ENCODE measurements around the gene SNX32.

Gene SNX32

DNA sequence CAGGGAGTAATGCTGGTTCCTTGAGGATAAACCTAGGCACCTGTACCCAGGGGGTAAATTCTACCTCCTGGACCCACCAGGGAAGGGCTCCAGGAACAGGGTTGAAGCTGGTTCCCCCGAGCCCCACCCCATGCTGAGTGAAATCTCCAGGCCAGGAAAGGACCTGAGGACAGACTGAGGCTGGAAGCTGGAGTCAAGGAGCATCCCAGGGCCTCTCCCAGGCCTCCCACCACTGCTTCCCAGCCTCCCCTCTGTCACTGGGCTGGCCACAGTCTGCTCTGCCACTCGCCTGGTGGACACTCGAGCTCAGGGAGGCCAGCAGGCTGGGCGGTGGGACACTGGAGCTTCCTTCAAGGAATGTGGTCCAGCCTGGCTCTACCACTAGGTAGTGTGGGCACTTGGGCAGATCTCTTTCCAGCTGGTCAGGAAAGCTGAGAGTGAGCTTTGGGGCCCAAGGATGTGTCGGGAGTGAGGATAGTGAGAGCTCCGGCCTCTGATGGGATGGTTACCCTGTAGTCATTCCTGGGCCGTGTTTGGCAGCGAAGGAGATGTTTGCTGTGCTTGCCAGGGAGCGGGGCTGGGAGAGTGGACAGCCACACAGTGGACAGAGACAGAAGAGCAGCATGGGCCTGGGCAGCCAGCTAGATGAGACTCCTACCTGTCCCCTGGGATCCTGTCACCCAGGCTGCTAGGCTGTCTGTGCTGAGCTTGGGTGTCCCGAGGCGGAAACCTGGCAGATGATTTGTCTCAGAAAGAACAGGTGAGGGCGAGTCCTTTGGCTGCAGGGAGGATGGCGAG is 43.5 kb upstream of the SNX32 start:
- peaks cover 54% of the 10 kb centered on the region for H3K27me3 ChIP-seq (ENCODE audit: control insufficient read depth, insufficient read depth, low read length, poor library complexity, severe bottlenecking)
- no peak overlapping the region for H3K4me3 ChIP-seq (ENCODE audit: insufficient read depth, low read depth, low read length)
- no peaks in the 10 kb centered on the region for H3K9me3 ChIP-seq (ENCODE audit: control insufficient read depth, low read length)
- H3K36me3 ChIP-seq (ENCODE audit: control insufficient read depth, insufficient read depth, low read length) = no peaks in the 10 kb centered on the region
- H3K27ac ChIP-seq (ENCODE audit: insufficient read depth, low read depth, low read length, poor library complexity, severe bottlenecking) = no peak overlapping the region
- H3K4me1 ChIP-seq (ENCODE audit: control insufficient read depth, insufficient read depth, low read length) = peaks cover 4% of the 10 kb centered on the region
- WGBS, 2 experiments = 77 to 78% methylated on average over 13 of the region's 13 CpGs

DNA sequence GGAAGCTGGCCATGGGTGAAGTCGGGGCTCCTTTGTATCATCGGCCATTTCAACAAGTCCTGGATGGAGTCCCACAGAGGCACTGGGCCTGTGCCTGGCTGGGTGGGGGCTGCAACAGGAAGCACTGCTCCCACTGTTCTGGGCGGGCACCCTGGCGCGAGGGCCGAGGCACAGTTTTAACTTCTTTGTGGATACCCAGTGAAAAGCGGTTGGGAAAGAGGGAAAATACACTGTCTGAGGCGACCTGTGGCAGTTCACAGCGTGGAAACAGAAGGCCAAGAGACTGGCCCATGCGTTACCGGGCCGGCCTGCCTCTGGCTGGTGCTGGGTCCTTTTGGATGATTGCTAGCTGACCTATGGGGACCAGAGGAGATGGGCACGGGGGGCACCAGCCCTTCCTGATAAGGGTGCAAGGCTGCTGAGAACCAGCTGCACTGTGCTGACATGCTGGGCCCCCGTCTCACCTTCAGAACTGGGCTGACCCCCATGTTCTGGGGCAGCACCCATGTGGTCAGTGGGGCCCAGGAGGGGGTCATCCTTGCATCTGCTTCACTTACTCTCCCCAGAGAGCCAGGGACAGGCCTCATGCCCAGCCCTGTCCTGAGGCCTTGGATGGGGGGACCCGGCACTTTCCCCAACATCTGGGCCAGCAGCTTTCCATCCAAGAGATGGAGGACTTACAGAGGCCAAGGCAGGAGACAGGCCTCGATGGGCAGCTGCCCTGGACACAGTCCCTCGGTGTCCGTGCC is 42.7 kb upstream of the SNX32 start:
- Histone ChIP-seq H3K36me3 (ENCODE audit: control insufficient read depth, insufficient read depth, low read length) (no peaks in the 10 kb centered on the region), H3K4me1 (ENCODE audit: control insufficient read depth, insufficient read depth, low read length) (peaks cover 4% of the 10 kb centered on the region), H3K27ac (ENCODE audit: insufficient read depth, low read depth, low read length, poor library complexity, severe bottlenecking) (no peak overlapping the region), H3K9me3 (ENCODE audit: control insufficient read depth, low read length) (no peaks in the 10 kb centered on the region), H3K27me3 (ENCODE audit: control insufficient read depth, insufficient read depth, low read length, poor library complexity, severe bottlenecking) (peaks cover 46% of the 10 kb centered on the region), H3K4me3 (ENCODE audit: insufficient read depth, low read depth, low read length) (no peak overlapping the region)
- WGBS, 2 experiments = 93 to 95% methylated on average over 18 of the region's 18 CpGs

DNA sequence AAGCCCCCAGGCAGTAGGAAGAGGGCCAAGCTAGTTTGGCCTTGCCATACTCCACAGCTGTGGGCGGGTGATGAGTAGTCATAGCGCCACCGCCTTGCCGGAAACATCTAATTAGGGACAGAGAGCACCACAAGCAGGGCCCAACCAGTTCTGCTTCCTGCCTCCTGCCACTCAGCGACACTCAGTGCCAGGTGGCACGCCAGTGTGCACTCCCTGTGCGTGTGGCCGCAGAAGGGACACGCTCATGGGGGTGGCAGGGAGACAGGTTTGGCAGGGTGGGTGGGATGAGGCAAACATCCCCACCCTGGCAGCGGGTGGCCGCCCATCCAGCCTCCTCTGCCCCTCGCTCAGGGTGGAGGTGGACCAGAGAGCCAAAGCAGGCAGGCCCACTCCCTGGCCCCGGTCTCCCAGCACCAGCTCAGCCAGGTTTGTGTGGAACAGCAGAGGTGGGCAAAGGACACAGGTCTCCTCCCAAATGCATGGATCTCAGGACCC is 42.0 kb upstream of the SNX32 start:
- H3K4me3 ChIP-seq (ENCODE audit: insufficient read depth, low read depth, low read length) = no peak overlapping the region
- peaks cover 4% of the 10 kb centered on the region for H3K4me1 ChIP-seq (ENCODE audit: control insufficient read depth, insufficient read depth, low read length)
- WGBS, 2 experiments = 94 to 95% methylated on average over 13 of the region's 13 CpGs
- H3K36me3 ChIP-seq (ENCODE audit: control insufficient read depth, insufficient read depth, low read length) = no peaks in the 10 kb centered on the region
- peaks cover 39% of the 10 kb centered on the region for H3K27me3 ChIP-seq (ENCODE audit: control insufficient read depth, insufficient read depth, low read length, poor library complexity, severe bottlenecking)
- no peak overlapping the region for H3K27ac ChIP-seq (ENCODE audit: insufficient read depth, low read depth, low read length, poor library complexity, severe bottlenecking)
- no peaks in the 10 kb centered on the region for H3K9me3 ChIP-seq (ENCODE audit: control insufficient read depth, low read length)

DNA sequence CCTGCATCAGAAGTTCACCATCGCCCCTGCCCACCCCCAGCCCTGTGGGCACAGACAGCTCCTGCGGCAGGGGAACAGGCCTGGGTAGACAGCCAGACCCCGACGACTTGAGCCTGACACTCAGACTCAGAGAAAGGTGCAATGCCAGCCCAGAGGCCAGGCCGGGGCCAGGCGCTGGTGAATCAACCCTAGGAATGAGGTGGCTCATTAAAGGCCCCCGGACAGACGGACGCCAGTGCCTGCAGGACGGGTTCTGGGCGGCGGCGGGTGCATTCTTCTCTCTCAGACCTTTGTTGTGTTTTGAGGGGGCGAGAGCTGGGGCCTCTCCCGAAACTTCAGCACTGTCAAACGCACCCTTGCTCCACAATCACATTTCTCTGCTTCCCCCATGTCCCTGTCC is 41.3 kb upstream of the SNX32 start:
- no peak overlapping the region for H3K4me3 ChIP-seq (ENCODE audit: insufficient read depth, low read depth, low read length)
- no peaks in the 10 kb centered on the region for H3K9me3 ChIP-seq (ENCODE audit: control insufficient read depth, low read length)
- H3K27me3 ChIP-seq (ENCODE audit: control insufficient read depth, insufficient read depth, low read length, poor library complexity, severe bottlenecking) = peaks cover 32% of the 10 kb centered on the region
- peaks cover 4% of the 10 kb centered on the region for H3K4me1 ChIP-seq (ENCODE audit: control insufficient read depth, insufficient read depth, low read length)
- WGBS, 2 experiments = 90 to 91% methylated on average over 16 of the region's 16 CpGs
- H3K36me3 ChIP-seq (ENCODE audit: control insufficient read depth, insufficient read depth, low read length) = no peaks in the 10 kb centered on the region
- H3K27ac ChIP-seq (ENCODE audit: insufficient read depth, low read depth, low read length, poor library complexity, severe bottlenecking) = no peak overlapping the region

DNA sequence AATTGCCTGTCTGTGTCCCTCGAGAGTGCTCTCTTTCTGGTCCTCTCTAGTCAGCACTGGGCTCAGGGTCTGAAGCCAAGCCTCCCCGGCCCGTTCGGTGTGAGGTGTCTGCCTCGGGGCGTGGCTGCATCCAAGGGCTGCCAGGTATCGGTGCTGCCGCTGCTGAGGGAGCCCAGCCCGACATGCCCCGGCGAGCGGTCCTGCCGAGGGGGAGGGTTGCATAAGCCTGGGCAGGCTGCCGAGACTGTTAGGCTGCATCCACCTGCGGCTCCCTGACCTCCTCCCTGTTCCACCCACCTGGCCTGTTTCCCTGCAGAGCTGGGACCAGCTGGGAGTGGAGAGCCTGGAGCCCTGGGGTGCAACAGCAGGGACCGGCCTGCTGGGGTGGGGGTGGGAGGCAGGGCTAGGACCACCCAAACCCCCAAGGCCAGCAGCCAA is 40.6 kb upstream of the SNX32 start:
- no peaks in the 10 kb centered on the region for H3K36me3 ChIP-seq (ENCODE audit: control insufficient read depth, insufficient read depth, low read length)
- peaks cover 25% of the 10 kb centered on the region for H3K27me3 ChIP-seq (ENCODE audit: control insufficient read depth, insufficient read depth, low read length, poor library complexity, severe bottlenecking)
- no peak overlapping the region for H3K27ac ChIP-seq (ENCODE audit: insufficient read depth, low read depth, low read length, poor library complexity, severe bottlenecking)
- H3K4me3 ChIP-seq (ENCODE audit: insufficient read depth, low read depth, low read length) = no peak overlapping the region
- no peaks in the 10 kb centered on the region for H3K9me3 ChIP-seq (ENCODE audit: control insufficient read depth, low read length)
- peaks cover 3% of the 10 kb centered on the region for H3K4me1 ChIP-seq (ENCODE audit: control insufficient read depth, insufficient read depth, low read length)
- 81 to 84% methylated on average over 16 of the region's 16 CpGs for WGBS, 2 experiments

DNA sequence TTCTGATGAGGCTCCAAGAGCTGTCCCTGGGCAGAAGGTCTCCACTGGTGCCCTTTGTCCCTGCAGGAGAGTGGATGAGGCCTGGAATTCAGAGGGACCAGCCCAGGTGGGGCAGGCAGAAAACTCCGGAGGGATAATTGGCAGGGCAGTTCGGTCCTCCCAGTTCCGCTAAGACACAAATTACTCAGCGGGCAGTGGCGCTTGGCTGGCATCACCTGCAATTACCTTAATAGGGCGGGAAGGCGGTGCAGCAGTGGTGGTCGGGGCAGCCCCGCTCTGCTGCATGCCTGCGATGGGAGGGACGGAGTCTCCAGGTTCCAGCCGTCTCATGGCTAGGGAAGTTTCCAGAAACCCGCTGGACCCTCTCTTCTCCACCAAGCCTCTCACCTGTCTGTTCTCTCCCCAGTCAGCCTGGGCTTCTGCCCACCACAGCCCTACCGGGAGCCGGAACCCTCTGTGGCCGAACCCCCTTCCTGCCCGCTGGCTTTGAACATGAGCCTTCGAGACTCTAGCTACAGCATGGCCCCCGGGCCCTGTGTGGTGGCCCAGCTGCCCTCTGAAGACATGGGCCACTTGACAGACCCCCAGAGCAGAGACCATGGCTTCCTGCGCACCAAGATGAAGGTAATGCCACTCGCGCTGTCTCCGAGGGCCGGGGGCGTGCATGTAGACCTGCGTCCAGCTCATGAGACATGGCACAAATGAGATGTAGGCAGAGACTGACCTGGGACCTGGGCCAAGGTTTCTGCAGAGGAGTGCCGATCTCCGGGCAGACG is 40.0 kb upstream of the SNX32 start:
- 92% methylated on average over 29 of the region's 29 CpGs for WGBS, 2 experiments
- no peaks in the 10 kb centered on the region for H3K4me1 ChIP-seq (ENCODE audit: control insufficient read depth, insufficient read depth, low read length)
- H3K36me3 ChIP-seq (ENCODE audit: control insufficient read depth, insufficient read depth, low read length) = no peaks in the 10 kb centered on the region
- H3K4me3 ChIP-seq (ENCODE audit: insufficient read depth, low read depth, low read length) = no peak overlapping the region
- H3K27me3 ChIP-seq (ENCODE audit: control insufficient read depth, insufficient read depth, low read length, poor library complexity, severe bottlenecking) = peaks cover 19% of the 10 kb centered on the region
- no peak overlapping the region for H3K27ac ChIP-seq (ENCODE audit: insufficient read depth, low read depth, low read length, poor library complexity, severe bottlenecking)
- H3K9me3 ChIP-seq (ENCODE audit: control insufficient read depth, low read length) = no peaks in the 10 kb centered on the region

DNA sequence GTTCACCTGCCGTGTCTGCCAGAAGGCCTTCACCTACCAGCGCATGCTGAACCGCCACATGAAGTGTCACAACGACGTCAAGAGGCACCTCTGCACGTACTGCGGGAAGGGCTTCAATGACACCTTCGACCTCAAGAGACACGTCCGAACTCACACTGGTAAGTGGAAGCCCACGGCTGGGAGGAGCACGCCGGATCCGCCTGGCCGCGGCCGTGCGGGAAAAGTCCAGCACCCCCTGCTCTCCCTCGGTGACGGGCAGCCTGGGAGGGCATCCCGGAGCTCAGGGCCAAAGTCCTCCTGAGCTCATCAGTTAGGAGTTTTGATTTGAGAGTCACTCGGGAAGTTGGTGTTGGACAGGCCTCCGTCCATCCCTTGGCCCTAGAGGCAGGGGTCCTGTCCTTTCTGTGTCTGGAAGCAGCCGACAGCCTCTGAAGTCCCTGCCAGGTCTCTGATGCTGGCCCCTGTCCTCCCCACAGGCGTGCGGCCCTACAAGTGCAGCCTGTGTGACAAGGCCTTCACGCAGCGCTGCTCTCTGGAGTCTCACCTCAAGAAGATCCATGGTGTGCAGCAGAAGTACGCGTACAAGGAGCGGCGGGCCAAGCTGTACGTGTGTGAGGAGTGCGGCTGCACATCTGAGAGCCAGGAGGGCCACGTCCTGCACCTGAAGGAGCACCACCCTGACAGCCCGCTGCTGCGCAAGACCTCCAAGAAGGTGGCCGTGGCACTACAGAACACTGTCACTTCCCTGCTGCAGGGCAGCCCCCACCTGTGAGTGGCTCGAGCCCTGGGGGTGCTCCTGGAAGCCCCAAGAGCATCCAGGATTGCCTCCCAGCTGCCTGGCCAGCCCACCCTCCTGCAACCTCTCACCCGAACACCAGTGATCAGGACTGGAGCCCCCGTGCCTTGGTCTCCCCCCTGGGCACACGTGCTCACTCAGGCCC is 38.9 kb upstream of the SNX32 start:
- 93 to 94% methylated on average over 42 of the region's 42 CpGs for WGBS, 2 experiments
- H3K4me3 ChIP-seq (ENCODE audit: insufficient read depth, low read depth, low read length) = no peak overlapping the region
- peaks cover 10% of the 10 kb centered on the region for H3K27me3 ChIP-seq (ENCODE audit: control insufficient read depth, insufficient read depth, low read length, poor library complexity, severe bottlenecking)

DNA sequence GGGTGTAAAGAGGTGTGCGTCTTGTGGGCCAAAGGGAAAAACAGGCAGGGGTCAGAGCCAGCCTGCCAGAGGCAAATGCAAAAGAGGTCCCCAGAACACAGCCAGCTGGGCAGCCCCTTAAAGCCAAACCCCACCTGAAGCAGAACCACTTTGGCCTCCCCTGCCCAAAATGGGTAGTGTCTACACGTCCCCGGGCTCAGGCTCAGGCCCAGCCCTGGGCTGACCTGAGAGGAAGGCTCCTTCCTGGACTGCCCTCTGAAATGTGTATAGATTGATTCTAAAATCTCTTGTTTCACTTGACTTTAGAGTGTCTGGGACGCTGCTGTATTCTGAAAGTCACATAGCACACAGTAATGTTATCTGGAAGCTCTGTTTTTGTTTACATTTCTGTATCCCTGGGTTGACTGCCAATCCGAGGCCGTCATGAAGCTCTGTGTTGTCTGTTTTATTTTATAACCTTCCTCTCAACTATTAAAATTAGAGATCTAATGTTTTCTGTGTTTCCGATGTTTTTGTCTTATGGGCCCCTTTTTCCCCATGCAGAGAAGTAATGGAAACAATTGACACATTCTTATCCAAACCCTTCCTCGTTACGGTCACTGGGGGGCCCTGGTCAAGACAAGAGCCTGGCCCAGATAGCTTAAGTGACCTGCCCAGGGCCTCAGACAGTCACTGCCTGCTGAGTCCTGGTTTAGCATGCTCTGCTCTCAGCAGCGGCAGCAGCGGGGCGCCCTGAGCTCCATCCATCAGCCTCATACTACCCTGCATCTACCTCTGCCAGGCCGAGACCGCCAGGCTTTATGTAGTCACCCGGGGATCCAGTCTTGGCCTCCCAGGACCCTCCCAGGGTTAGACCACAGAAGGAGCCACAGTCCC is 36.8 kb upstream of the SNX32 start:
- WGBS, 2 experiments = 63 to 65% methylated on average over 13 to 15 of the region's 15 CpGs
- no peaks in the 10 kb centered on the region for H3K36me3 ChIP-seq (ENCODE audit: control insufficient read depth, insufficient read depth, low read length)
- no peaks in the 10 kb centered on the region for H3K27me3 ChIP-seq (ENCODE audit: control insufficient read depth, insufficient read depth, low read length, poor library complexity, severe bottlenecking)
- no peak overlapping the region for H3K27ac ChIP-seq (ENCODE audit: insufficient read depth, low read depth, low read length, poor library complexity, severe bottlenecking)
- H3K4me3 ChIP-seq (ENCODE audit: insufficient read depth, low read depth, low read length) = no peak overlapping the region
- H3K9me3 ChIP-seq (ENCODE audit: control insufficient read depth, low read length) = no peaks in the 10 kb centered on the region
- no peaks in the 10 kb centered on the region for H3K4me1 ChIP-seq (ENCODE audit: control insufficient read depth, insufficient read depth, low read length)

More for the DNA sequence above, 38.9 kb upstream of the SNX32 start:
- Histone ChIP-seq H3K27ac (ENCODE audit: insufficient read depth, low read depth, low read length, poor library complexity, severe bottlenecking) (no peak overlapping the region), H3K36me3 (ENCODE audit: control insufficient read depth, insufficient read depth, low read length) (no peaks in the 10 kb centered on the region), H3K9me3 (ENCODE audit: control insufficient read depth, low read length) (no peaks in the 10 kb centered on the region), H3K4me1 (ENCODE audit: control insufficient read depth, insufficient read depth, low read length) (no peaks in the 10 kb centered on the region)

DNA sequence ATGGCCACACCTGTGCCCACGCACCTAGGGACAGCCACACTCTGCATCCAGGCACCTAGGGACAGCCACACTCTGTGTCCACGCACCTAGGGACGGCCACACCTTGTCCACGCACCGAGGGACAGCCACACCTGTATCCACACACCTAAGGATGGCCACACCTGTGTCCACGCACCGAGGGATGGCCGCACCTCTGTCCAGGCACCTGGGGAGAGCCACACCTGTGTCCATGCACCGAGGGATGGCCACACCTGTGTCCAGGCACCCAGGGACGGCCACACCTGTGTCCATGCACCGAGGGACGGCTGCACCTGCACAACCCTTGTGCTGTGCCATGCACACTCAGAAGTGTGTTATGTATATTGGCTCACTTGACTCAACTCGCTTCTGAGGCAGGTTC is 36.1 kb upstream of the SNX32 start:
- Histone ChIP-seq H3K27me3 (ENCODE audit: control insufficient read depth, insufficient read depth, low read length, poor library complexity, severe bottlenecking) (no peaks in the 10 kb centered on the region), H3K27ac (ENCODE audit: insufficient read depth, low read depth, low read length, poor library complexity, severe bottlenecking) (no peak overlapping the region), H3K4me3 (ENCODE audit: insufficient read depth, low read depth, low read length) (no peak overlapping the region), H3K9me3 (ENCODE audit: control insufficient read depth, low read length) (no peaks in the 10 kb centered on the region), H3K36me3 (ENCODE audit: control insufficient read depth, insufficient read depth, low read length) (no peaks in the 10 kb centered on the region), H3K4me1 (ENCODE audit: control insufficient read depth, insufficient read depth, low read length) (no peaks in the 10 kb centered on the region)
- WGBS, 2 experiments = 94 to 96% methylated on average over 13 of the region's 13 CpGs

All from ectodermal cell (in vitro differentiated cells).